ENCODE measurements around the gene AQP11.

GRCh38 chr11:77569676-77570070, 20.1 kb upstream of the AQP11 start:
- TF ChIP-seq POLR2A (IDR thresholded peaks at IDR 0.05) = no peak
- no peak for TF ChIP-seq CTCF (IDR thresholded peaks at IDR 0.05)
